ENCODE measurements around the gene SMOC2. TPM values are rescaled to one million over a fixed set of nuclear protein-coding genes. Genes with fewer than 3 reads are reported as not detected.

SMOC2 gene
- polyA plus RNA-seq, 1 donor from 2014 or later: 0.50 TPM

DNA sequence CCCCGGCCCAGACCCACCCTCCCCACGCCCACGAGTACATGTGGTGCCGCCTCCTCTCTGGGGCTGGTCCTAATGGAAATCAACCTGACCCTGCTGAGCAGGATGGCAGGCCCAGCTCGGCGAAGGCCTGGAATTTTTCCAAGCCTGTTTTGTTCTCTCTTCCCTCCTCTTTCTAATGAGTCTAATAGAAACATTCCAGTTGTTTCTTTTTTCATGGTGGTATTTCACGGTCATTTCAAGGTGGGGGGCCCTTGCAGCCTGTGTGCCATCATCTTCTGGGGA, 16.6 kb downstream of the SMOC2 start:
- Histone ChIP-seq H3K4me3 (ENCODE audit: low read length) (no peak overlapping the region), H3K27me3 (ENCODE audit: insufficient read depth, low read depth, low read length) (no peaks in the 10 kb centered on the region), H3K9me2 (ENCODE audit: insufficient read depth, low read length) (no peaks in the 10 kb centered on the region), H3K4me2 (ENCODE audit: low read length) (no peak overlapping the region), H3K9ac (ENCODE audit: low read length) (no peak overlapping the region), H3K27ac (ENCODE audit: low read length) (no peak overlapping the region), H3K79me2 (replicated peaks; ENCODE audit: insufficient read depth, low read length) (no peaks in the 10 kb centered on the region), H4K20me1 (ENCODE audit: insufficient read depth) (no peaks in the 10 kb centered on the region), H3K36me3 (ENCODE audit: insufficient read depth, low read length) (no peaks in the 10 kb centered on the region), H3F3A (ENCODE audit: insufficient read depth, low read length, poor library complexity, severe bottlenecking) (no peaks in the 10 kb centered on the region), H3K9me3 (ENCODE audit: low read length) (no peaks in the 10 kb centered on the region), H2AFZ (ENCODE audit: low read depth, low read length) (no peak overlapping the region)
- TF ChIP-seq, protein P1, sequence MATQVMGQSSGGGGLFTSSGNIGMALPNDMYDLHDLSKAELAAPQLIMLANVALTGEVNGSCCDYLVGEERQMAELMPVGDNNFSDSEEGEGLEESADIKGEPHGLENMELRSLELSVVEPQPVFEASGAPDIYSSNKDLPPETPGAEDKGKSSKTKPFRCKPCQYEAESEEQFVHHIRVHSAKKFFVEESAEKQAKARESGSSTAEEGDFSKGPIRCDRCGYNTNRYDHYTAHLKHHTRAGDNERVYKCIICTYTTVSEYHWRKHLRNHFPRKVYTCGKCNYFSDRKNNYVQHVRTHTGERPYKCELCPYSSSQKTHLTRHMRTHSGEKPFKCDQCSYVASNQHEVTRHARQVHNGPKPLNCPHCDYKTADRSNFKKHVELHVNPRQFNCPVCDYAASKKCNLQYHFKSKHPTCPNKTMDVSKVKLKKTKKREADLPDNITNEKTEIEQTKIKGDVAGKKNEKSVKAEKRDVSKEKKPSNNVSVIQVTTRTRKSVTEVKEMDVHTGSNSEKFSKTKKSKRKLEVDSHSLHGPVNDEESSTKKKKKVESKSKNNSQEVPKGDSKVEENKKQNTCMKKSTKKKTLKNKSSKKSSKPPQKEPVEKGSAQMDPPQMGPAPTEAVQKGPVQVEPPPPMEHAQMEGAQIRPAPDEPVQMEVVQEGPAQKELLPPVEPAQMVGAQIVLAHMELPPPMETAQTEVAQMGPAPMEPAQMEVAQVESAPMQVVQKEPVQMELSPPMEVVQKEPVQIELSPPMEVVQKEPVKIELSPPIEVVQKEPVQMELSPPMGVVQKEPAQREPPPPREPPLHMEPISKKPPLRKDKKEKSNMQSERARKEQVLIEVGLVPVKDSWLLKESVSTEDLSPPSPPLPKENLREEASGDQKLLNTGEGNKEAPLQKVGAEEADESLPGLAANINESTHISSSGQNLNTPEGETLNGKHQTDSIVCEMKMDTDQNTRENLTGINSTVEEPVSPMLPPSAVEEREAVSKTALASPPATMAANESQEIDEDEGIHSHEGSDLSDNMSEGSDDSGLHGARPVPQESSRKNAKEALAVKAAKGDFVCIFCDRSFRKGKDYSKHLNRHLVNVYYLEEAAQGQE (IDR thresholded peaks at IDR 0.05; ENCODE audit: borderline replicate concordance): no peak
- TF ChIP-seq TAF1 (IDR thresholded peaks at IDR 0.05; ENCODE audit: low read depth) (no peak), MXI1 (conservative IDR thresholded peaks at IDR 0.05; ENCODE audit: poor library complexity, severe bottlenecking) (no peak), EP300 (conservative IDR thresholded peaks at IDR 0.05; ENCODE audit: poor library complexity, severe bottlenecking) (no peak), SMC3 (conservative IDR thresholded peaks at IDR 0.05; ENCODE audit: poor library complexity) (no peak), EZH2 (IDR thresholded peaks at IDR 0.05; ENCODE audit: borderline replicate concordance, insufficient read depth, low read length, poor library complexity, severe bottlenecking) (no peak), POLR2AphosphoS5 (IDR thresholded peaks at IDR 0.05) (no peak), RAD21 (conservative IDR thresholded peaks at IDR 0.05) (no peak)
- TF ChIP-seq, protein P2, sequence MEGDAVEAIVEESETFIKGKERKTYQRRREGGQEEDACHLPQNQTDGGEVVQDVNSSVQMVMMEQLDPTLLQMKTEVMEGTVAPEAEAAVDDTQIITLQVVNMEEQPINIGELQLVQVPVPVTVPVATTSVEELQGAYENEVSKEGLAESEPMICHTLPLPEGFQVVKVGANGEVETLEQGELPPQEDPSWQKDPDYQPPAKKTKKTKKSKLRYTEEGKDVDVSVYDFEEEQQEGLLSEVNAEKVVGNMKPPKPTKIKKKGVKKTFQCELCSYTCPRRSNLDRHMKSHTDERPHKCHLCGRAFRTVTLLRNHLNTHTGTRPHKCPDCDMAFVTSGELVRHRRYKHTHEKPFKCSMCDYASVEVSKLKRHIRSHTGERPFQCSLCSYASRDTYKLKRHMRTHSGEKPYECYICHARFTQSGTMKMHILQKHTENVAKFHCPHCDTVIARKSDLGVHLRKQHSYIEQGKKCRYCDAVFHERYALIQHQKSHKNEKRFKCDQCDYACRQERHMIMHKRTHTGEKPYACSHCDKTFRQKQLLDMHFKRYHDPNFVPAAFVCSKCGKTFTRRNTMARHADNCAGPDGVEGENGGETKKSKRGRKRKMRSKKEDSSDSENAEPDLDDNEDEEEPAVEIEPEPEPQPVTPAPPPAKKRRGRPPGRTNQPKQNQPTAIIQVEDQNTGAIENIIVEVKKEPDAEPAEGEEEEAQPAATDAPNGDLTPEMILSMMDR (IDR thresholded peaks at IDR 0.05; ENCODE audit: poor library complexity, severe bottlenecking): no peak

DNA sequence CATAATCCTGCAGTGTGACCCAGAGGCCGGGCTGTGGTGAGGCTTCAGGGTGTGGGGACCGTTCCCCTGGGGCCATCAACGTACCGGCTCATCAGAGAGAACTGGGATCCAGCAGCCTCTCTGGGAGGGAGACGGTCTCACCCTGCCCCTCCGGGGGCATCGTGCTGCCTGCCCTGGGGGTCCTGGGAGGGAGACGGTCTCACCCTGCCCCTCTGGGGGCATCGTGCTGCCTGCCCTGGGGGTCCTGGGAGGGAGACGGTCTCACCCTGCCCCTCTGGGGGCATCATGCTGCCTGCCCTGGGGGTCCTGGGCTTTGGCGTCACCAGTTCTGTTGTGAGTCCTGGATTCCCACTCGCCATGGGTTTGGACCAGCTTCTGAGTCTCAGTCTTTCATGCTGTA, 17.1 kb downstream of the SMOC2 start:
- Histone ChIP-seq H3K9ac (ENCODE audit: low read length) (no peak overlapping the region), H3K36me3 (ENCODE audit: insufficient read depth, low read length) (no peaks in the 10 kb centered on the region), H3K4me3 (ENCODE audit: low read length) (no peak overlapping the region), H3K9me3 (ENCODE audit: low read length) (no peaks in the 10 kb centered on the region), H3K27ac (ENCODE audit: low read length) (no peak overlapping the region), H4K20me1 (ENCODE audit: insufficient read depth) (no peaks in the 10 kb centered on the region), H2AFZ (ENCODE audit: low read depth, low read length) (no peak overlapping the region), H3F3A (ENCODE audit: insufficient read depth, low read length, poor library complexity, severe bottlenecking) (no peaks in the 10 kb centered on the region), H3K4me2 (ENCODE audit: low read length) (no peak overlapping the region), H3K27me3 (ENCODE audit: insufficient read depth, low read depth, low read length) (no peaks in the 10 kb centered on the region), H3K79me2 (replicated peaks; ENCODE audit: insufficient read depth, low read length) (no peaks in the 10 kb centered on the region), H3K9me2 (ENCODE audit: insufficient read depth, low read length) (no peaks in the 10 kb centered on the region)
- no peak for TF ChIP-seq RAD21 (conservative IDR thresholded peaks at IDR 0.05)
- no peak for TF ChIP-seq TAF1 (IDR thresholded peaks at IDR 0.05; ENCODE audit: low read depth)
- TF ChIP-seq POLR2AphosphoS5 (IDR thresholded peaks at IDR 0.05): no peak
- no peak for TF ChIP-seq SMC3 (conservative IDR thresholded peaks at IDR 0.05; ENCODE audit: poor library complexity)
- TF ChIP-seq EP300 (conservative IDR thresholded peaks at IDR 0.05; ENCODE audit: poor library complexity, severe bottlenecking): no peak
- TF ChIP-seq, protein P1 (IDR thresholded peaks at IDR 0.05; ENCODE audit: borderline replicate concordance): no peak
- TF ChIP-seq, protein P2 (IDR thresholded peaks at IDR 0.05; ENCODE audit: poor library complexity, severe bottlenecking): no peak
- TF ChIP-seq MXI1 (conservative IDR thresholded peaks at IDR 0.05; ENCODE audit: poor library complexity, severe bottlenecking): no peak
- TF ChIP-seq EZH2 (IDR thresholded peaks at IDR 0.05; ENCODE audit: borderline replicate concordance, insufficient read depth, low read length, poor library complexity, severe bottlenecking): no peak
